H1 (cell line): ENCODE results near the gene SPEN. TPM values are rescaled to one million over a fixed set of nuclear protein-coding genes. Genes with fewer than 3 reads are reported as not detected.

Source experiments
- CBX5 ChIP-seq: fragments of 300-800, 300-1000 bp; sonication (generic); IDR thresholded peaks from 2 replicates; pipeline ENCODE4 v1.7.1; 2016; ENCODE audit warnings: antibody characterized with exemption, low read length, low read depth
- CHD1 ChIP-seq: IDR thresholded peaks from 2 replicates; pipeline ENCODE4 v1.6.1; 2012; ENCODE audit warnings: low read depth, low read length, improper control_type of control experiment
- HDAC6 ChIP-seq: IDR thresholded peaks from one replicate; pipeline ENCODE4 v1.7.1; 2012; ENCODE audit warnings: low read depth, mild to moderate bottlenecking, inconsistent platforms, low read length, moderate library complexity
- JUND ChIP-seq: IDR thresholded peaks from 2 replicates; pipeline ENCODE4 v1.6.1; 2011; ENCODE audit warnings: mild to moderate bottlenecking, improper control_type of control experiment, low read length
- MAX ChIP-seq: IDR thresholded peaks from 2 replicates; pipeline ENCODE4 v1.6.1; 2012; ENCODE audit warnings: inconsistent platforms
- POLR2A ChIP-seq, 2 experiments: IDR thresholded peaks; 1 replicate in 1 of 2; 2 replicates in 1 of 2; pipeline ENCODE4 v1.6.1; 2011; ENCODE audit warnings: low read depth in 2 of 2, low read length in 2 of 2, mild to moderate bottlenecking in 2 of 2; ENCODE audit errors: control extremely low read depth in 1 of 2
- SP2 ChIP-seq: IDR thresholded peaks from 2 replicates; pipeline ENCODE4 v1.6.1; 2012; ENCODE audit warnings: mild to moderate bottlenecking, low read length, inconsistent platforms
- polyA plus RNA-seq, 7 experiments: library from polyadenylated mRNA; depleted of rRNA in 3 of 7; stranded (reverse) in 5 of 7; unstranded in 2 of 7; fragments of >200 nt in 5 of 7; fragments of 200-250 nt in 2 of 7; gene quantifications; 1 replicate in 5 of 7; 2 replicates in 1 of 7; 4 replicates in 1 of 7; pipeline versions ENCODE4 v1.2.1 to v1.2.3, GENCODE V29; 2011 to 2013; ENCODE audit warnings: missing spikeins in 2 of 7, mixed read lengths in 2 of 7
- total RNA-seq: library from RNA; stranded (reverse); fragmentation: NEBNext Ultra II Directional; extraction: Animal tissue kit (Norgen Biotek cat#: 25700); gene quantifications from 2 replicates; pipeline ENCODE4 v1.2.1, GENCODE V29; 2021

Gene SPEN
- total and polyA plus RNA-seq, 2 of the 8 experiments (the other 6 are each of a cell fraction or from before 2014, with no cell fraction given): 12.5 to 52.1 TPM

- TF ChIP-seq JUND: no peak
- TF ChIP-seq CBX5: no peak
- no peak for TF ChIP-seq POLR2A (IDR thresholded peaks at IDR 0.05; ENCODE audit: control extremely low read depth in 1 of 2, low read depth in 2 of 2, low read length in 2 of 2)
- no peak for TF ChIP-seq HDAC6
- TF ChIP-seq MAX: no peak
- TF ChIP-seq SP2: no peak
- no peak for TF ChIP-seq CHD1
These were observed 135.8 kb downstream of the SPEN start (continued) for GRCh38 chr1:15983275-15983674.
